GM21619 (cell line): Measurements from ENCODE around the gene CMTM1.
"Not testable (repeated sequence)": the region's sequence is repeated elsewhere in the genome, so short reads cannot be mapped to it uniquely, and the experiment has no call there.

ENCODE experiments used
- ATAC-seq: cut with Tn5 transposase; IDR thresholded peaks from one replicate; pipeline ENCODE4 v1.9.1; 2021; ENCODE audit not compliant: unreplicated experiment

CMTM1 gene

DNA sequence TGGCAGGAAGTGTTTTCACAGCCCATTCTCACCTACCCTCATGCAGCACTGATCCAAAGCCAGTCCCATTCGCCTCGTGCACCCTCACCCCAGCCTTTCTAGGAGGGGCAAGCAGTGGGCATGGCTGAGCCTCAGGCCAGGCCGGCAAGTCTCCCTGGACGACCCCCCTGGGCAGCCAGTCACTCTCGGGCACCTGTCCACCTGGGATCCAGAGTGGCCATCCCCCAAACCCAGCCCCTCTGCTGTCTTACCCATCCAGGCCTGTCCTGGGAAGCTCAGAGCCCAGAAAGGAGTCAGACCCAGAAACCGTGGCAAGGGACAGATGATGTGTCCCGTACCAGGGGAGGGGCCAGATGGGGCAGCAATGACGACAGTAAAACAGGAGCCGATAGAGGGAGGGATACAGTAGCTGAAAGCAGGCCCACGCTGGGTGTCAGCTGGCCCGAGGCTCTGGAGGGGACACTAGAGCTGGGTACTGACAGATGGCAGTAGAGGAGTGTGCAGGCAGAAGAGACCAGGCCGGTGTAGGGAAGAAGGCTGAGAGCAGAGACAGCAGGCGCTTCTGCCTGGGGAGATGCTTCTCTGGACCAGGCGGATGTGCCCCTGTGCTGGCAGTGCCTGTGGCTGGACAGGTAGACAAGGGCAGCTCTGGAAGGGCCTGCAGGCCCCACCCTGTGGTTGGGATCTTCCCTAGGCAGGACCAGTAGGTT lies 44.0 kb downstream of the CMTM1 start:
- no peak for ATAC-seq

DNA sequence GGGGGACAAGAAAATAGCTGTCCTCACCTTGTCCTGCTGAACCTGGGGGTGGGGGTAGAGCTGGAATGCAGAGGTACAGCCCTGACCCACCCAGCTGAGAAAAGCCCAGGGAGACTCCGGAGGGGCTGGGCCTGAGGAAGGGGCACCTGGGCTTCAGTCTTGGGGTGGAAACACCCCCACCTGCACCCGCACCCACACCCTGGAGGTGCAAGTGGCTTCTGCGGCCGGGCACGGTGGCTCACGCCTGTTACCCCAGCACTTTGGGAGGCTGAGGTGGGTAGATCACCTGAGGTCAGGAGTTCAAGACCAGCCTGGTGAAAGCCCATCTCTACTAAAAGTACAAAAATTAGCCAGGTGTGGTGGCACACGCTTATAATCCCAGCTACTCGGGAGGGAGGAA lies 45.7 kb downstream of the CMTM1 start:
- not testable (repeated sequence) for ATAC-seq

DNA sequence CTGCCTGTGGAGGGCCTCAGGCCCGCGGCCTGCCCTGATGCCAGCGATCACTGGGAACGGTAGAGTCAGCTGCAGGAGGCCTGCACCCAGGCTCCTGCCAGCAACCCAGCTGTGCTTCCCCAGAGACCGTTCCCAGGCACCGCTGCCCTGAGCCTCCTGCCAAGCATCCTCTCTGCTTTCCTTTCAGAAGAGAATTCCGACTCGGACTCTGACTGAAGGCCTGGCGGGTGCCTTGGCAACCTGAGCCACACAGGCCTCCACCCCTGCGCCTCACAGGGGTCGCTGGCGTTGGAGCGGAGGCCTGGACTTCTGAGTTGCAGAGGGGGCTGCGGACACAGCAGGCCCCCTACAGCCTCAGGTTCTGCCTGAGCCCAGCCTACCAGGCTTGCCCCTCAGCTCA lies 46.2 kb downstream of the CMTM1 start:
- ATAC-seq, result no peak

DNA sequence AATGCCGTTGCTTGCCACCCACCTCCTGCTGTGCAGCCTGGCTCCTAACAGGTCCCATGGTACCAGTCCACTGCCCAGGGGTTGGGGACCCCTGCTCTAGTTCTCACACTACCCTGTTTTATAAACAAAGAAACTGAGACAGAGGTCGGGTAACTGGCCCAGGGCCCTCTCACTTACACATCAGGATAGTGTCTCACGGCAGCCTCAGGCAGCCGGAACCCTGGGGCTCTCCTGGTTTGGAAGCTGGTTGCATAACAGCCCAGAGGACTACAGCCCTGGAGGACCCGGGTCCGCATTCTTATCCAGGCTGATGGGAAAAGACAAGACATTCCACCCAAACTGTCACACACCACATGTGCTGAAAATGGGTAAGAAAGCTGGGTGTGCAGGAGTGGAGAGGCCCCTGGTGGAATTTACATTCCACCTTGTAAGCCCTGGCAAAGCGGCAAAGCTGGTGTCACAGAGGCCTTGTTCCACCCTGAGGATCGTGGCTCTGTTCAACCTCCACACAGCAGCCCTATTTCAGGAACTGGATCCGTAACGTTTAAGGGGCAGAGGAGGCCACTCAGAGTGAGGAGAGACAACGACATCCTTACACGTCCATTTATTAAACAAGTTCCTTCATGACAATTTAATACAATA lies 48.0 kb downstream of the CMTM1 start:
- no peak for ATAC-seq

DNA sequence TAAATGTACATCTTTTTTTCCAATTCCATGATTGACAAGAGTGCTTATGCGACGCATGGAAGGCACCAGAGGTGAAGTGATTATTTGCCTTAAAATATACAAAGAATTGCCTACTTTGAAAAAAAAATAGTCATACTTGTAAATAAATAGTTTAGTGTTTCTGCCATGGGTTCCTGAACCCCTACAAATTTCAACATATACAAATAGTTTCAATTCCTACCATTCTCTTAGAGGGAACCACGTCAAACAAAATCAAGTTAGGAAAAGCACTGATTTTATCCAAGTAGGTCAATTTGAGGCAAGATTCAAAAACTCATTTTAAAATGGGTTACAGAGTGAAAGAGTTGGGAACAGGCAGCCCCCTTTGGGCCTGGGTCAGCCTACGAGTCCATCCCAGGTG lies 49.9 kb downstream of the CMTM1 start:
- ATAC-seq, result no peak

DNA sequence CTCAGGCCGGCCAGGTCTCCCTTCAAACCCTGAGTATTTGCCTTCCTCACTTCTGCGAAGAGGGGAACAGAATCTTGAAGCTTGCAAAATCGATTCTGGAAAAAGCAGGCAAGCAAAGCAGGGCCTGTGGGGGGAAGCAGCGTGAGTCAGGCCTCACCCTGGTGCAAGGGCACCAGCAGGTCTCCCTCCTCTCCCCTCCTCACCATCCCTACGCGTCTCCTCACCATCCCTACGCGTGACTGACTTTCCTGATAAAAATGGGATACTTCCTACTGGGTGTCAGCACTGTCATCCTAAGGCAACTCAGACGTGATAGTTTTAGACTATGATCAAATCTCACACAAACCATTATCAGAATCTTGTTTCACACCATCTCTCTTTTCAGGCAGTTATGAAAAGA lies 50.4 kb downstream of the CMTM1 start:
- no peak for ATAC-seq

DNA sequence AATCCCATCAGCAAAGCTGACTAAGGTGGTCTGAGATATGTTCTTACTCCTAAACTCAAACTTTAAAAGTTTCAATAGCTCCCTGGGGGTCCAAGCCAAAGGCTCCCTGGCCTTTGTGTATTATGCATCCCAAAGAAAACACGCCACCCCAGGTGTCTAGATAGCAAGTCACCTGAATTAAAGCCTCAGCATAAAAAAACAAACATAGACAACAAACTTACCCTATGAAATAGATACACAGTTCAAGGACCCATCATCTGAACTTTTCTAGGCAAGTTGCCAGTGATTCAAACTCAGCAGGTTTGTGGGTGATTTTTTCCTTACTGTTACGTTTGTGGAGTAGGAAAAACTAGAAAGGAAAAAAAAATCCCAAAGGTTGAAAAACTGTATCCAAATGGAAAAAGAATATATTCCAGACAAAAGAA lies 50.8 kb downstream of the CMTM1 start:
- ATAC-seq, result no peak

DNA sequence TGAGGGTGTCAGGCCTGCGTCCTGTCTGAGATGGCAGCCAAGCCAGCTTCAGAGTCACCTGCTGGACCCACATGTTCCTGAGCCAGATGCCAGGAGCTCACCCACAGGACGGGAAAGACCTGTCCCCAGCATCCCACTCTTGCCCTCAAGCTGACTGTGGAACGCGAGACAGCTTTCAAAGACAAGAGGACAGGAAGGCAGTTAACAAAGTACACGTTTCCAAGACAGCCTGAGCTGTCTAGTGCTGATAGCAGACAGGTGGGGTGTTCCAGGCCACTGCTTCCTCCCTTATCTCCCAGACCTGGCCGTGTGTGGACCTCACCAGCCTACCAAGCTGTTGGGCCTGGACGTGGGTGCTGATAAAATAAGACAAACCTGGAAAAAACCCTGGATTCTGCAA lies 51.5 kb downstream of the CMTM1 start:
- ATAC-seq, result no peak

DNA sequence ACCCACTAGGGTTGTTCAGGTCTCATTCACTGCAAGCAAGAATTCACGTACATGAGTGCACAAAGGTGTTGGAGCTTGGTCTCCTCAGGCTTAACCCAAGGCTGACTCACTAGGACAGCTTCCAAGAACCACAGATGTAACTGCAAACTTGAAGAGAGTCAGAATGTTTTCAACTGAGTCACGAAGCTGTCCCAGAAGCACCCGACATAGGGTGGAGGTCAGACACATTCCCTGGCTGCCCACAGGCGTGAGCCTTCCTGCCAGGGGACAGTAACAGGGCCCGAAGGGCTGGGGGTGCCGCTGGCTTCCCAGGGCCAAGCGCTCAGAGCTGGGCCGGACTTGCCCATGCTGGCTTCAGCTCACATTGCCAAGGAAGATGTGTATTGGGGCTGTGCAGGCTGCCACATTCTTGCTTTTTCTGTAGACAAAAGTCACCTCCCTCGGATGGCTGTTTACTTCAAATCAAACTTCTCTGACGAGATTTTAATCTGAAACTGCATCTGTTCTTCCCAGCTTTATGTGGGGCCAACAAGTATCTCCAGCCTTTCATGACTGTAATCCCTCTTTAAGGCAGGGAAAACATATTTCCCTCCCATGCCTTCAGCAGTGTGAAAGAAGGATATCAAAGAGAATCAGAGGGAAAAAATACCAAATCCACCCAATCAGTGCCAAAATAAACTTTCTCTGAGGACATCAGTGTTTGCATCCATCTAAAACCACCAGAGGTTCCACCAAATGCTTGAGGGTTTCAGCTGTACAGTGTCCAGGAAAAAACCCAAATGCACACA lies 52.5 kb downstream of the CMTM1 start:
- no peak for ATAC-seq

DNA sequence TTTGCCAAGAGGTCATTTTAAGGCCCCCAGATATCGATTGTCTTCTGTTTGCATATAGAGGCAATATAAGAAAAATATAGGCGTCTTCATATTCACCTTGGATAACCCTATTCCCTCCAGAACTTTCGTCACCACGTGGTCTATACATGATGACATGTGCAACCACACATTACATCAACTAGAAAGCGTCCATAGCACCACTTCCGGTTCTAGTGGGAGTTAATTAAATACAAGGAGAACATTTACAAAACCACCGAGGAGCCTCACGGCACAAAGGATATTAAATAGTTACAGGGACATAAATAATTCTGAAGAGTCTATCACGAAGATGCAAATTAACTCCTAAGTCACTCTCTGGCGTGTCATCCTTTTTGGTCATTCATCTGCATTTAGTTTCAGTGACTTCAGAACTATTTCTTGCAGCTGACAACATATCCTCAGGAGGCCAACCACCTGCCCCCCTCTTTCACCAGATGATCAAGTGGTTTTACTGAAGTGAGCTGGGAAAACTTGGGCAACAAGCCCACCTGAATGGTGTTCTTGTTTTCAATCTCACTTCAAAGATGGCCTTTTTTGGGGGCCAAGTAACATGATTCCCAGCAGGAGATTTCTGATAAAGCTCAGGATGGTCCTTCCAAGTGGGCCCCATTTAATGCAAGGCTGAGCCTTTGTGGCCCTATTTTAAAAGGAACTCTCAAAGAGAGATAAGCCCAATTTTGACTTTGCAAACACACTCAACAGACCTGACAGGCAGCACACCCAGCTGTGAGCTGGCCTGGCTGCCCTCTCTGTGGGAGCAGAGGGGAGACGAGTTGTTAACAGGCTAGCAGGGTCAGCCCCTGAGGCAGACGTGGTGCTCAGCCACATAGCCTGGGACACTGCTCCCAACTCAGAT lies 53.5 kb downstream of the CMTM1 start:
- no peak for ATAC-seq

DNA sequence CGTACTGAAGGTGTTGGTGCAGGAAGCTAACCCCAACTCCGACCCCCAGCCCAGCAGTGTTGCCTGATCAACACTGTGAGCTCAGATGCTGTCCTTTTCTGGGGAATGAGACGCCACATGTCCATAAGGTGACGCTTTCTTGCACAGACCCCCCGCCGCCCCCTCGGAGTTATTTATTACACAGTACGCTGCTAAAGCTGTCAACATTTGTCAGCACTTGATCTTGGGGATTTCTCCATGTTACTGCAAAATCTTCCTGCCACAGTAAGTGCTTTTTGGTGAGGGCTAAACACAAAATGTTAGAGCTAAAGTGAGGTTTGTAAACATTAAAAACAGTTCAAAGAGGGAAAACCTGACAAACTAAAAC lies 54.2 kb downstream of the CMTM1 start:
- ATAC-seq, result no peak

DNA sequence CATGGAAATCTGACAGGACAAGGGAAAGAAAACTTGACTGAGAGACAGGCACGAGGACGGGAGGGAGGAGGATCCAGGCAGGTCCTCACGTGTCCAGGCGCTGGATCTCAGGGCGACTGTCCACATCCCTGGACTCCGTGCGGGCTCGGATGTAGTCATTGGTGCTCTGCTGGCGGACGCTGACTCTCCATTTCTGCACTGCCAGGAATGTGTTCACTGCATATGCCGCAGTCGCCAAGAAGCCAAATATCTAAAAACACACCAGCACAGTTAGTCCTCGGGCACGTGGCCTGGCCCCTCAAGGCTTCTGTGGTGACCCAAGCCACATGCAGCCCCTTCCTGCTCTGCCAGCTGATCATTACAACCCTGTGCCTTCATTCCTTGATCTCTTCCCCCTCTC lies 55.7 kb downstream of the CMTM1 start:
- no peak for ATAC-seq

DNA sequence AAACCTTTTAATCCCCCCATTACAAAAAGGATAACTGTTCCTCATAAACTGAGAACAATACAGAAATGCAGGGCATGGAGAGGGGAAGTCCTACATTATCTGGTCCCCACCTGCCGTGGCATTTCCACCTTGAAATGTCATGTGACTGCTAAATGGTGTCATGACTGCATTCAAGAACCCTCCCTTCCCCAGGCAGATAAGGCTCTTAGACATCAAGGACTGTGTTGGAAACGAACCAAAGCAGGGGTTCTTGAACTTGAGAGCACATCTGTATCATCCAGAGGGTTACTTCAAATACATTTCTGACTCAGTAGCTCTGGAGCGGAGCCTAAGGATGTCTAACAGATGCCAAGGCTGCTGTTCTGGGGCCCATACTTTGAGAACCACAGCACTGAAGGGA lies 56.6 kb downstream of the CMTM1 start:
- ATAC-seq, result no peak

DNA sequence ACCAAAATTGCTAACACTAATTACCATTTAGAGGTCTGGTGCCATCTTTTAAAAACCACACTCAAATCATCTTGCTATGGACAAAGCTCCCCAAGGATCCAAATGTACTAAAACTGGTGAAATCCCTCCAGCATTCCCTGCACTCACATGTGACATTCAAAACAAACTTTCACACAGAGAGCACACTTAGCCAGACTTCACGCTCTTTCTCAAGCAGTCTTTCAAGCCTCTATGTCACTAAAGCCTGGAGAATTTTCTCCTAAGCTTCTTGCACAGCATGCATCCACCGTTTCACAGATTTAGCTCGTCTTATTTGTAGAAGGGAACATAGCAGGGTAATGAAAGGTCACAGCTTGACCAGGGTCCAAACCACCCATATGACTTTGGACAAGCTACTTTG lies 57.5 kb downstream of the CMTM1 start:
- no peak for ATAC-seq

DNA sequence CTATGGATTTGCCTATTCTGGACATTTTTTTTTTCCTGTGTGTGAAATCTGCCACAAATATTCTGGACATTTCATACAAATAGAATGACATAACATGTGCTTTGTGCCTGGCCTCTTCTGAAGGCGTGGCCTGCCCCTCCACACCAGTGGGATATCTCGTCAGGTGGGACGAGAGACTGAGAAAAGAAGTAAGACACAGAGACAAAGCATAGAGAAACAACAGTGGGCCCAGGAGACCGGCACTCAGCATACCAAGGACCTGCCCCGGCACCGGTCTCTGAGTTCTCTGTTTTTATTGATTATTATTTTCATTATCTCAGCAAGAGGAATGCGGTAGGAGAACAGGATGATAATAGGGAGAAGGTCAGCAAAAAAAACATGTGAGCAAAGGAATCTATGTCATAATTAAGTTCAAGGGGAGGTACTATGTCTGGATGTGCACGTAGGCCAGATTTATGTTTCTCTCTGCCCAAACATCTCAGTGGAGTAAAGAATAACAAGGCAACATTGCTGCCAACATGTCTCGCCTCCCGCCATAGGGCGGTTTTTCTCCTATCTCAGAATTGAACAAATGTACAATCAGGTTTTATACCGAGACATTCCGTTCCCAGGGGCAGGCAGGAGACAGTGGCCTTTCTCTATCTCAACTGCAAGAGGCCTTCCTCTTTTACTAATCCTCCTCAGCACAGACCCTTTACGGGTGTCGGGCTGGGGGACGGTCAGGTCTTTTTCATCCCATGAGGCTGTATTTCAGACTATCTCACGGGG lies 61.6 kb downstream of the CMTM1 start:
- not testable (repeated sequence) for ATAC-seq
